GM10266 (cell line): ENCODE data around the gene NUDT14.

Experiments used
- DNase-seq: peaks from one replicate; pipeline ENCODE4 v3.0.0; 2012; ENCODE audit errors: extremely low spot score
- TF ChIP-seq, protein P1 (sequence below): IDR thresholded peaks from 2 replicates; pipeline ENCODE4 v1.5.1; 2012; ENCODE audit warnings: mild to moderate bottlenecking, low read depth; ENCODE audit not compliant: control insufficient read depth, insufficient read depth; ENCODE audit errors: missing control alignments

Gene NUDT14

GRCh38 chr14:105157872-105158271 lies 23.2 kb downstream of the NUDT14 start:
- TF ChIP-seq, protein P1, sequence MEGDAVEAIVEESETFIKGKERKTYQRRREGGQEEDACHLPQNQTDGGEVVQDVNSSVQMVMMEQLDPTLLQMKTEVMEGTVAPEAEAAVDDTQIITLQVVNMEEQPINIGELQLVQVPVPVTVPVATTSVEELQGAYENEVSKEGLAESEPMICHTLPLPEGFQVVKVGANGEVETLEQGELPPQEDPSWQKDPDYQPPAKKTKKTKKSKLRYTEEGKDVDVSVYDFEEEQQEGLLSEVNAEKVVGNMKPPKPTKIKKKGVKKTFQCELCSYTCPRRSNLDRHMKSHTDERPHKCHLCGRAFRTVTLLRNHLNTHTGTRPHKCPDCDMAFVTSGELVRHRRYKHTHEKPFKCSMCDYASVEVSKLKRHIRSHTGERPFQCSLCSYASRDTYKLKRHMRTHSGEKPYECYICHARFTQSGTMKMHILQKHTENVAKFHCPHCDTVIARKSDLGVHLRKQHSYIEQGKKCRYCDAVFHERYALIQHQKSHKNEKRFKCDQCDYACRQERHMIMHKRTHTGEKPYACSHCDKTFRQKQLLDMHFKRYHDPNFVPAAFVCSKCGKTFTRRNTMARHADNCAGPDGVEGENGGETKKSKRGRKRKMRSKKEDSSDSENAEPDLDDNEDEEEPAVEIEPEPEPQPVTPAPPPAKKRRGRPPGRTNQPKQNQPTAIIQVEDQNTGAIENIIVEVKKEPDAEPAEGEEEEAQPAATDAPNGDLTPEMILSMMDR = no peak
- DNase-seq = no peak

GRCh38 chr14:105156414-105157375 lies 24.4 kb downstream of the NUDT14 start:
- no peak for DNase-seq
- TF ChIP-seq, protein P1 = no peak

DNA sequence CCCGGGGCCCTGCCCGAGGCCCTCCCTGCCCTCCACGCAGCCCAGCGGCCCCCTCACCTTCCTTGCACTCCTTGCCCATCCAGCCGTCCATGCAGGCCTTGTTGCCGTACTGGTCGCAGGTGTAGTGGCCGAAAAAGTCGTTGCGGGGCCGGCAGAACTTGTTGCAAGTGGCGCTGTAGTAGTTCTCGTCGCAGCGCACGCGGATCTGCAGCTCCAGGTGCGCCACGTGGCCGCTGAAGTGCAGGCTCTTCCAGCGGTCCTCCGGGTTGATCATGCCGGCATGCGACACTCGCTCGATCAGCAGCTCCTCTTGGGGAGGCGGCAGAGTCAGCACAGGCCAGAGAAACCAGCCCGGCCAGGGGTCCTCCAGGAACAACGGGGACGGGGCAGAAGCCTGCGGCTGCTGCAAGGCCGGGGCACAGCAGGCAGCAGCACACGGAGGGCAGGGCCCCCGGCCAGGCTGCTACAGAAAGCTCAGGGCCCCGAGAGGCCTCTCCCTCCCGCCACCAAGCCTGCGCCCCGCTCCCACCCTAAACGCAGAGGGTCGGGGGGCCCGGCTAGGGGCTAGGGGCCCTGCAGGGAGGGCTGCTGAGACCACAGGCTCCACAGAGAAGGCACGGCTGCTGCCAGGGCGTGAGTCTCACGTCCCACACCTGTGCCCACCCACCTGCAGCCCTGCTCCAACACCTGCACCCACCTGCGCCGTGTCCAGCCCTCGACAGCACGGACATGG lies 25.3 kb downstream of the NUDT14 start:
- TF ChIP-seq, protein P1 = no peak

DNA sequence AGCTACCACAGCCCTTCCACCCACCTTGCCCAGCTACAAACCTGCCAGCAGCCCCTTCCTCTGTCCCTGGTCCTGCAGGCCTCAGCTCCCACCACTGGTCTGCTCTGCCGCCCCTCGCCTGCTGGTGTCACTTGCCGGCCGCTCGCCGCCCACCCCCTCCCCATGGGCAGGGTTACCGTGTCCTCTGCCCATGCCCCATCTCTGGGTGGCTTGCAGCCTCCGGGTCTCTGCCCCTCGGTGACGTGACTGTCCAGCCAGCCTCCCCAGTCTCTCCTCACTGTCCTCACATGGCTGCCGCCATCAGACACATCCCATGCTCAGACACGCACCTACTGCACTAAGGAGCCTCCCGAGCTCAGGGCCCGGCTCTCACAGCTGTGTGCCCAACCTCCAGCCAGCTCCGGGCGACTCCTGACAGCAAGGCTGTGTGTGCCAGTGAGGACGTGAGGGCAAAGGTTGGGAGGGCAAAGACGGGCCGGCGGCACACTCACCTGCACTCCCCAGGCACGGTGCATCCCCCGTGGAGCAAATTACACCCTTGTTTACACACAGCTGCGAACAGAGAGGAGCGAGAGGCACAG lies 26.0 kb downstream of the NUDT14 start:
- no peak for DNase-seq
- TF ChIP-seq, protein P1 = no peak

More for the DNA sequence above, 25.3 kb downstream of the NUDT14 start:
- DNase-seq = no peak

DNA sequence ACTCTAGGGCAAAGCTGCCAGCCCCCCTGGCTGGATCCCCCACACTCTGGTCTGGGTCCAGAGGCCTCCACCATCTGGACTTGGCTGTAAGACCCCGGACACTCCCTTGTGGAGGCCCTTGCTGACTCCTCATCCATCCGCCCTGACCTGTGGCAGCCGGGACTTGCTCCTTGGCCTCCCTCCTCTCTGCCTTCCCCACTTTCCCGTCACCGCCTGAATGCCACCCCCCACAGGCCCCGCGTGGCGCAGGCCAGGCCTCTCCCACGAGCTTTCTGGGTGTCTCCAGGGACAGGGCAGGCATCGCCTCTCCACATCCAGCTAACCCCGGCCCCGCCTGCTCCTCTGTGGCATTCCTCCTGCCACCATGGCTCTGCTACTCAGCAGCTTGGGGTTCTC lies 26.6 kb downstream of the NUDT14 start:
- DNase-seq = no peak
- TF ChIP-seq, protein P1 = no peak

GRCh38 chr14:105153739-105154475 lies 27.2 kb downstream of the NUDT14 start:
- TF ChIP-seq, protein P1 = no peak
- DNase-seq = no peak
